Ishikawa (cell line): ENCODE results near the gene RESP18.

Experiments
- CEBPB ChIP-seq: IDR thresholded peaks from 2 replicates; pipeline ENCODE4 v1.6.1; 2012
- EGR1 ChIP-seq: IDR thresholded peaks from 2 replicates; pipeline ENCODE4 v1.6.1; 2012
- EP300 ChIP-seq: IDR thresholded peaks from 2 replicates; pipeline ENCODE4 v1.6.1; 2012; ENCODE audit warnings: borderline replicate concordance
- NFIC ChIP-seq: IDR thresholded peaks from 2 replicates; pipeline ENCODE4 v1.6.1; 2012
- RAD21 ChIP-seq: IDR thresholded peaks from 2 replicates; pipeline ENCODE4 v1.6.1; 2012; ENCODE audit warnings: low read depth
- TAF1 ChIP-seq: IDR thresholded peaks from 2 replicates; pipeline ENCODE4 v1.6.1; 2012; ENCODE audit warnings: low read depth, mild to moderate bottlenecking
- YY1 ChIP-seq: IDR thresholded peaks from 2 replicates; pipeline ENCODE4 v1.6.1; 2012; ENCODE audit warnings: low read depth
- ZBTB7A ChIP-seq: IDR thresholded peaks from 2 replicates; pipeline ENCODE4 v1.6.1; 2012; ENCODE audit warnings: low read depth
- TF ChIP-seq, protein P1 (sequence below): IDR thresholded peaks from 2 replicates; pipeline ENCODE4 v1.6.1; 2012
- TF ChIP-seq, protein P2 (sequence below): IDR thresholded peaks from 2 replicates; pipeline ENCODE4 v1.6.1; 2012; ENCODE audit warnings: low read depth, mild to moderate bottlenecking

DNA sequence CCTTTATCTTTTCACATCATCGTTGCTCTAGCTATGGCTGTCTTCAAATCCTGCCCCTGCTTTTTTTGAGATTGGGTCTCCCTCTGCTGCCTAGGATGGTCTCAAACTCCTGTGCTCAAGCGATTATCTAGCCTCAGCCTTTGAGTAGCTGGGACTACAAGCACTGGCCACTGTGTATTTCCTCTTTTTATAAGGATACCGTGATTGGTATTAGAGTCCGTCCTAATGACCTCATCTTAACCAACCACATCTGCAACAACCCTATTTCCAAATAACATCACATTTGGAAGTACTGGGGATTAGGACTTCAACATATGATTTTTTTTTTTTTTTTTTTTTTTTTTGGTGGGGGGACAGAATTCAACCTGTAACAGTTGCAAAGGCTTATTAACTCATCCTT lies 9.1 kb downstream of the RESP18 start:
- TF ChIP-seq, protein P1, sequence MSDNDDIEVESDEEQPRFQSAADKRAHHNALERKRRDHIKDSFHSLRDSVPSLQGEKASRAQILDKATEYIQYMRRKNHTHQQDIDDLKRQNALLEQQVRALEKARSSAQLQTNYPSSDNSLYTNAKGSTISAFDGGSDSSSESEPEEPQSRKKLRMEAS: no peak
- TF ChIP-seq TAF1 (no peak), CEBPB (no peak), EGR1 (no peak), RAD21 (no peak), YY1 (no peak), ZBTB7A (no peak), EP300 (no peak), NFIC (no peak)
- TF ChIP-seq, protein P2, sequence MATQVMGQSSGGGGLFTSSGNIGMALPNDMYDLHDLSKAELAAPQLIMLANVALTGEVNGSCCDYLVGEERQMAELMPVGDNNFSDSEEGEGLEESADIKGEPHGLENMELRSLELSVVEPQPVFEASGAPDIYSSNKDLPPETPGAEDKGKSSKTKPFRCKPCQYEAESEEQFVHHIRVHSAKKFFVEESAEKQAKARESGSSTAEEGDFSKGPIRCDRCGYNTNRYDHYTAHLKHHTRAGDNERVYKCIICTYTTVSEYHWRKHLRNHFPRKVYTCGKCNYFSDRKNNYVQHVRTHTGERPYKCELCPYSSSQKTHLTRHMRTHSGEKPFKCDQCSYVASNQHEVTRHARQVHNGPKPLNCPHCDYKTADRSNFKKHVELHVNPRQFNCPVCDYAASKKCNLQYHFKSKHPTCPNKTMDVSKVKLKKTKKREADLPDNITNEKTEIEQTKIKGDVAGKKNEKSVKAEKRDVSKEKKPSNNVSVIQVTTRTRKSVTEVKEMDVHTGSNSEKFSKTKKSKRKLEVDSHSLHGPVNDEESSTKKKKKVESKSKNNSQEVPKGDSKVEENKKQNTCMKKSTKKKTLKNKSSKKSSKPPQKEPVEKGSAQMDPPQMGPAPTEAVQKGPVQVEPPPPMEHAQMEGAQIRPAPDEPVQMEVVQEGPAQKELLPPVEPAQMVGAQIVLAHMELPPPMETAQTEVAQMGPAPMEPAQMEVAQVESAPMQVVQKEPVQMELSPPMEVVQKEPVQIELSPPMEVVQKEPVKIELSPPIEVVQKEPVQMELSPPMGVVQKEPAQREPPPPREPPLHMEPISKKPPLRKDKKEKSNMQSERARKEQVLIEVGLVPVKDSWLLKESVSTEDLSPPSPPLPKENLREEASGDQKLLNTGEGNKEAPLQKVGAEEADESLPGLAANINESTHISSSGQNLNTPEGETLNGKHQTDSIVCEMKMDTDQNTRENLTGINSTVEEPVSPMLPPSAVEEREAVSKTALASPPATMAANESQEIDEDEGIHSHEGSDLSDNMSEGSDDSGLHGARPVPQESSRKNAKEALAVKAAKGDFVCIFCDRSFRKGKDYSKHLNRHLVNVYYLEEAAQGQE: no peak
